Measurements from ENCODE around the gene PARP6. TPM values are rescaled to one million over a fixed set of nuclear protein-coding genes. Genes with fewer than 3 reads are reported as not detected.
A peak's percentile ranks its signal among the peaks of the same experiment; 100 is the strongest.
"Not testable (repeated sequence)": the region's sequence is repeated elsewhere in the genome, so short reads cannot be mapped to it uniquely, and the experiment has no call there.

PARP6 gene
- total RNA-seq, 6 donors from 2014 or later: 54.9 to 140 (median 71.4) TPM

- TF ChIP-seq POLR2AphosphoS5 (IDR thresholded peaks at IDR 0.05): no peak
- TF ChIP-seq EP300 (IDR thresholded peaks at IDR 0.05): no peak
- H3K27ac ChIP-seq: no peak overlapping the region
- H3K27me3 ChIP-seq: no peaks in the 10 kb centered on the region
- no peaks in the 10 kb centered on the region for H3K4me1 ChIP-seq
- H3K4me3 ChIP-seq: no peak overlapping the region
- DNase-seq: no peak
- 81 to 97% methylated on average over 3 of the region's 3 CpGs for WGBS, 2 donors
- no peak for ATAC-seq (ENCODE audit: low FRiP score in 2 of 2)
- no peaks in the 10 kb centered on the region for H3K9me3 ChIP-seq
- H3K36me3 ChIP-seq: no peaks in the 10 kb centered on the region
Observed at GRCh38 chr15:72281713-72282112, 9.4 kb upstream of the PARP6 start.

GRCh38 chr15:72280751-72281150 is 8.4 kb upstream of the PARP6 start:
- Histone ChIP-seq H3K4me1 (no peaks in the 10 kb centered on the region), H3K9me3 (no peaks in the 10 kb centered on the region), H3K4me3 (no peak overlapping the region), H3K27ac (no peak overlapping the region), H3K36me3 (no peaks in the 10 kb centered on the region), H3K27me3 (no peaks in the 10 kb centered on the region)
- ATAC-seq (ENCODE audit: low FRiP score in 2 of 2) (no peak), DNase-seq (no peak)
- 67 to 70% methylated on average over 1 to 2 of the region's 2 CpGs for WGBS, 2 donors
- TF ChIP-seq POLR2AphosphoS5 (IDR thresholded peaks at IDR 0.05) (no peak), EP300 (IDR thresholded peaks at IDR 0.05) (no peak), POLR2A (IDR thresholded peaks at IDR 0.05) (no peak), CTCF (IDR thresholded peaks at IDR 0.05) (no peak)

GRCh38 chr15:72278737-72279136 is 6.4 kb upstream of the PARP6 start:
- no peaks in the 10 kb centered on the region for H3K27me3 ChIP-seq

GRCh38 chr15:72276326-72276700 is 4.0 kb upstream of the PARP6 start:
- Histone ChIP-seq H3K36me3 (no peaks in the 10 kb centered on the region), H3K27me3 (no peaks in the 10 kb centered on the region), H3K27ac (no peak overlapping the region), H3K4me1 (peaks cover 8 to 14% (median 12%) of the 10 kb centered on the region in 4 donors), H3K4me3 (no peak overlapping the region), H3K9me3 (no peaks in the 10 kb centered on the region)
- DNase-seq: no peak
- no peak for ATAC-seq (ENCODE audit: low FRiP score in 2 of 2)
- no peak for TF ChIP-seq CTCF (IDR thresholded peaks at IDR 0.05)
- no peak for TF ChIP-seq POLR2AphosphoS5 (IDR thresholded peaks at IDR 0.05)
- no peak for TF ChIP-seq EP300 (IDR thresholded peaks at IDR 0.05)
- TF ChIP-seq POLR2A (IDR thresholded peaks at IDR 0.05): no peak

More at GRCh38 chr15:72278737-72279136, 6.4 kb upstream of the PARP6 start:
- Histone ChIP-seq H3K4me3 (no peak overlapping the region), H3K4me1 (no peaks in the 10 kb centered on the region), H3K9me3 (no peaks in the 10 kb centered on the region), H3K27ac (no peak overlapping the region), H3K36me3 (no peaks in the 10 kb centered on the region)
- no peak for DNase-seq
- TF ChIP-seq CTCF (IDR thresholded peaks at IDR 0.05) (no peak), POLR2A (IDR thresholded peaks at IDR 0.05) (no peak), POLR2AphosphoS5 (IDR thresholded peaks at IDR 0.05) (no peak), EP300 (IDR thresholded peaks at IDR 0.05) (no peak)
- WGBS, 2 donors: 81 to 95% methylated on average over 1 of the region's 1 CpG
- ATAC-seq (ENCODE audit: low FRiP score in 2 of 2): no peak

GRCh38 chr15:72275635-72276325 is 3.4 kb upstream of the PARP6 start:
- not testable (repeated sequence) for H3K27me3 ChIP-seq; H3K27ac ChIP-seq; ATAC-seq (ENCODE audit: low FRiP score in 2 of 2); DNase-seq; H3K9me3 ChIP-seq; H3K4me3 ChIP-seq; H3K36me3 ChIP-seq
- H3K4me1 ChIP-seq: peaks cover 12 to 20% (median 14%) of the 10 kb centered on the region in 4 donors

GRCh38 chr15:72272997-72273352 is 621 bp upstream of the PARP6 start:
- no peaks in the 10 kb centered on the region for H3K9me3 ChIP-seq
- peak overlapping the region; percentile 29 to 95 (median 84) for H3K27ac ChIP-seq
- DNase-seq: no peak
- no peaks in the 10 kb centered on the region for H3K27me3 ChIP-seq
- 54 to 56% methylated on average over 9 to 10 of the region's 10 CpGs for WGBS, 2 donors
- peaks cover 12 to 21% (median 17%) of the 10 kb centered on the region in 4 donors for H3K4me1 ChIP-seq
- TF ChIP-seq EP300 (IDR thresholded peaks at IDR 0.05) (no peak), CTCF (IDR thresholded peaks at IDR 0.05) (peak in 1 of 6 experiments; percentile 9)
- H3K4me3 ChIP-seq: peak overlapping the region; percentile 9 to 93 (median 75)
- peaks cover 0 to 10% (median 3%) of the 10 kb centered on the region in 4 donors for H3K36me3 ChIP-seq
- no peak for ATAC-seq (ENCODE audit: low FRiP score in 2 of 2)

Measured in upper lobe of left lung (tissue), 6 donors.